ENCODE data around the gene ST3GAL3. TPM values are rescaled to one million over a fixed set of nuclear protein-coding genes. Genes with fewer than 3 reads are reported as not detected.

The ST3GAL3 gene
- total RNA-seq, 2 donors from 2014 or later: 15.5 to 20.6 TPM

DNA sequence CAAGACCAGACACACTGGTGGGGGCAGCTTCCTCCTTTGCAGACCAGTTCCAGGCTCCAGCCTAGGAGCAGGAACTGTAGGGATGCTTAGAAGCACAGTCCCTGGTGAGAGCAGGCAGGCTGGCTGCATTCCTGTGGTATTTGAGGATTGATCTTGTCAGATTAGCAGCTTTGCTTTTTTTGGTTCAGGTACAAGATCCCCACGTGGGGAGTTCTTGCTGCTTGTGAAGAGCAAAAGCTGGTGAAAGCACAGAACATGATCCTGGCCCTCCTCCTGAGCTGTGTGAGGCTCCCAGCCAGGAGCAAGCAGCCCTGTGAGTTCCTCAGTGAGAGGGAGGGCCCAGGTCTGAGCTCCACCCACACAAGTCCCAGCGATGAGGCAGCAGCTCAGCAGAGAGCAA lies 151.0 kb downstream of the ST3GAL3 start:
- peaks cover 0 to 25% of the 10 kb centered on the region in 2 donors for H3K4me1 ChIP-seq
- no peaks in the 10 kb centered on the region for H3K9me3 ChIP-seq
- TF ChIP-seq, protein P1, sequence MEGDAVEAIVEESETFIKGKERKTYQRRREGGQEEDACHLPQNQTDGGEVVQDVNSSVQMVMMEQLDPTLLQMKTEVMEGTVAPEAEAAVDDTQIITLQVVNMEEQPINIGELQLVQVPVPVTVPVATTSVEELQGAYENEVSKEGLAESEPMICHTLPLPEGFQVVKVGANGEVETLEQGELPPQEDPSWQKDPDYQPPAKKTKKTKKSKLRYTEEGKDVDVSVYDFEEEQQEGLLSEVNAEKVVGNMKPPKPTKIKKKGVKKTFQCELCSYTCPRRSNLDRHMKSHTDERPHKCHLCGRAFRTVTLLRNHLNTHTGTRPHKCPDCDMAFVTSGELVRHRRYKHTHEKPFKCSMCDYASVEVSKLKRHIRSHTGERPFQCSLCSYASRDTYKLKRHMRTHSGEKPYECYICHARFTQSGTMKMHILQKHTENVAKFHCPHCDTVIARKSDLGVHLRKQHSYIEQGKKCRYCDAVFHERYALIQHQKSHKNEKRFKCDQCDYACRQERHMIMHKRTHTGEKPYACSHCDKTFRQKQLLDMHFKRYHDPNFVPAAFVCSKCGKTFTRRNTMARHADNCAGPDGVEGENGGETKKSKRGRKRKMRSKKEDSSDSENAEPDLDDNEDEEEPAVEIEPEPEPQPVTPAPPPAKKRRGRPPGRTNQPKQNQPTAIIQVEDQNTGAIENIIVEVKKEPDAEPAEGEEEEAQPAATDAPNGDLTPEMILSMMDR (IDR thresholded peaks at IDR 0.05): no peak
- H3K27me3 ChIP-seq: no peaks in the 10 kb centered on the region
- no peak for DNase-seq (ENCODE audit: low spot score)
- no peak overlapping the region for H3K4me3 ChIP-seq
- H3K36me3 ChIP-seq: no peaks in the 10 kb centered on the region
- no peak overlapping the region for H3K27ac ChIP-seq

DNA sequence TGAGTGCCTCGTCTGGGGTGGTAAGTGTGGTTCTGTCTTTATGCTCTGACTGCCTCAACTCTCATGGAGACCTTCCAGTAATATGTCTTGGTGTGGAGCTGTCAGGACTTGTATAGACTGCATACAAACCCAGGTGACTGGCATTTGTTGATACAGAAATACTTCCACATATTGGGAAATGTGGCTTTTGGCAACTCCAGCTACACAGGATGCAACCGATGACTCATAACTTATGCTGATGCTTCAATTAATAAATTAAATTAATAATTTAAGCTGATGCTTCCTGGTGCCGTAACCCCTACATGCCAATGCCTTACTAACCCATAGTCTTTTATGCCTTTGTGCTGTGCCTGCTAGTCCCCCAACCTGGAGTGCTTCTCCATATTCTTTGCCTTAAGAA lies 154.0 kb downstream of the ST3GAL3 start:
- no peak for DNase-seq (ENCODE audit: low spot score)
- TF ChIP-seq, protein P1 (IDR thresholded peaks at IDR 0.05): no peak
- Histone ChIP-seq H3K4me1 (peaks cover 0 to 29% of the 10 kb centered on the region in 2 donors), H3K27me3 (no peaks in the 10 kb centered on the region), H3K9me3 (no peaks in the 10 kb centered on the region), H3K36me3 (no peaks in the 10 kb centered on the region), H3K27ac (no peak overlapping the region), H3K4me3 (no peak overlapping the region)

DNA sequence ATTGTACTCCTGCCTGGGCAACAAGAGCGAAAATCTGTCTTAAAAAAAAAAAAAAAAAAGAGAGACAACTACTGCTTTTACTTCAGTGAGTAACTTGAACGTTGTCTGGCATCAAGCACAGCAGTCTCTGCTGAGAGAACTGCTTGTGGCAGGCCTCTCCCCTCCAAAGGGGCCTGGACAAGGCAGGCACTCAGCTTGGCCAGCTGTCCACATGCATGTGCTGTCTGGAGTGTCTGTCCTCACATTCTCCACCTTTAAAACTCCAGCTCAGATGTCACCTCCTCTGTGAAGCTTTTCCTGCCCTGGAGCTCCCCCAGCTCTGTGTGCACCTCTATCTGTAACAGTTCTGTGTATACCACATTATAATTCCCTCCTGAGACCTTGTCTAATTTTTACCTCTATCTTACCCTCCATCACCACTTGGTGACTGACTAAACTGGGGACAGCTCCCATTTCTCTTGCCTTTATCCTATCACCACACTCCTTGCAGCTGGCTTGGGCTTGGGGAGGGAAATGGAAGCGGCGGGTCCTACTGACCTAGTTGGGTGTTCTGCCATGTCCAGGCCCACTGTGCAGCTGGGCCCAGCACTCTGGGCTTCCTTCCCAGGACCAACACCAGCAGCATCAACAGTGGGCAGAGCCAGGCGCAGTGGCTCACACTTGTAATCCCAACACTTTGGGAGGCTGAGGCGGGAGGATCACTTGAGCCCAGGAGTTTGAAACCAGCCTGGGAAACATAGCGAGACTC lies 154.8 kb downstream of the ST3GAL3 start:
- Histone ChIP-seq H3K36me3 (no peaks in the 10 kb centered on the region), H3K4me1 (peaks cover 0 to 29% of the 10 kb centered on the region in 2 donors), H3K27ac (no peak overlapping the region), H3K4me3 (no peak overlapping the region), H3K27me3 (no peaks in the 10 kb centered on the region), H3K9me3 (no peaks in the 10 kb centered on the region)
- DNase-seq (ENCODE audit: low spot score): no peak
- TF ChIP-seq, protein P1 (IDR thresholded peaks at IDR 0.05): no peak

DNA sequence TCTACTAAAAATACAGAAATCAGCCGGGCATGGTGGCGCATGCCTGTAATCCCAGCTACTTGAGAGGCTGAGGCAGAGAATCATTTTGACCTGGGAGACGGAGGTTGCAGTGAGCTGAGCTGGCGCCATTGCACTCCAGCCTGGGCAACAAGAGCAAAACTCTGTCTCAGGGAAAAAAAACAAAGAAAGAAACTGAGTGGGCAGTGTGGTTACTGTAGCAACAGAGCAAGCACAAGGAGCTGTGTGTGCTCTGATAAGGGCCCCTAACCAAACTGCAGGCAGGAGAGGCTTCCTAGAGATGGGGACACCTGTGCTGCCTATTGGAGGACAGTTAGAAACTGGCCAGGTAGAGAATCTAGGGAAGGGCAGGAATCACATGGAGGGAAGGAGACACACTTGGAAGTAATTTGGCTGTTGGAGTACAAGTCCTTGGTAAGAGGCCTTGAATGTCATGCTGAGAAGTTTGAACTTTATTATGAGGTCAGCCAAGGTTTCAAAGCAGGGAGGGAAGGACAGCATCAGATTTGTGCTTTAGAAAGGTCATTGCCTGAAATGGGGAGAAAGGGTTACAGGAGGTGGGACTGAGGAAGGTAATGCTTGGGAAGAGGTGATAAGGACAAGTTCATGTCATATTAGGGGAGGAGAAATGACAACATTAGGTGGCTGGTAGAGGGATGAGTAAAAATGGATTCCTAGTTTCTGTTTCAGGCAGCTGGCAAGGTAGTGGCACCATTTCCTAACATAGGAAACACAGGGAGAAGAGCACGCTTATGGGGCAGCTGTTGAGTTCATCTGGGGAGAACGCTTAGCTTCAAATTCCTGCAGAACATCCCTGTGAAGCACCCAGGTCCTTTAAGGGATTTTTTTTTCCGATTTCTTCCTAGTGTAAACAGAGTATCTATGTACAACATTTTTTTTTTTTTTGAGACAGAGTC lies 157.0 kb downstream of the ST3GAL3 start:
- DNase-seq (ENCODE audit: low spot score): no peak
- TF ChIP-seq, protein P1 (IDR thresholded peaks at IDR 0.05): no peak
- Histone ChIP-seq H3K27me3 (no peaks in the 10 kb centered on the region), H3K4me3 (no peak overlapping the region), H3K27ac (no peak overlapping the region), H3K4me1 (peaks cover 0 to 42% of the 10 kb centered on the region in 2 donors), H3K36me3 (no peaks in the 10 kb centered on the region), H3K9me3 (no peaks in the 10 kb centered on the region)

DNA sequence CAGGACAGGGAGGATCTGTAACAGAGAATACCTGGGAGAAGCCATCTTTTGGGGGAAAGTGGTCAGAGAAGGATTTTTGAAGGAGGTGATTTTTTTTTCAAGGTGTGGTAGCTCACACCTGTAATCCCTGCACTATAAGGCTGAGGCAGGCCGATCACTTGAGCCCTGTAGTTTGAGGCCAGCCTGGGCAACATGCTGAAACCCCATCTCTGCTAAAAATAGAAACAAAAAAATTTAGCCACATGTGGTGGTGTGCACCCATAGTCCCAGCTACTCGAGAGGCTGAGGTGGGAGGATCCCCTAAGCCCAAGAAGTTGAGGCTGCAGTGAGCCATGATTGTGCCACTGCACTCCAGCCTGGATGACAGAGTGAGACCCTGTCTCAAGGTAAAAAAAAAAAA lies 158.9 kb downstream of the ST3GAL3 start:
- no peaks in the 10 kb centered on the region for H3K36me3 ChIP-seq
- H3K4me1 ChIP-seq: peaks cover 0 to 55% of the 10 kb centered on the region in 2 donors
- H3K27ac ChIP-seq: no peak overlapping the region
- TF ChIP-seq, protein P1 (IDR thresholded peaks at IDR 0.05): no peak
- H3K27me3 ChIP-seq: no peaks in the 10 kb centered on the region
- DNase-seq (ENCODE audit: low spot score): no peak
- no peak overlapping the region for H3K4me3 ChIP-seq
- no peaks in the 10 kb centered on the region for H3K9me3 ChIP-seq

Measured in right atrium auricular region (tissue), 2 donors.